AG09319 (cell line): Measurements from ENCODE around the gene WIZ.
"Not testable (repeated sequence)": the region's sequence is repeated elsewhere in the genome, so short reads cannot be mapped to it uniquely, and the experiment has no call there.

Experiments used
- DNase-seq: peaks from one replicate; pipeline ENCODE4 v3.0.0-alpha.2; 2010; ENCODE audit warnings: low read depth; ENCODE audit errors: extremely low read depth
- TF ChIP-seq, protein P1 (sequence below): IDR thresholded peaks from 2 replicates; pipeline ENCODE4 v1.5.1; 2011; ENCODE audit warnings: low read depth, mild to moderate bottlenecking, inconsistent platforms, low read length, moderate library complexity

Gene WIZ

DNA sequence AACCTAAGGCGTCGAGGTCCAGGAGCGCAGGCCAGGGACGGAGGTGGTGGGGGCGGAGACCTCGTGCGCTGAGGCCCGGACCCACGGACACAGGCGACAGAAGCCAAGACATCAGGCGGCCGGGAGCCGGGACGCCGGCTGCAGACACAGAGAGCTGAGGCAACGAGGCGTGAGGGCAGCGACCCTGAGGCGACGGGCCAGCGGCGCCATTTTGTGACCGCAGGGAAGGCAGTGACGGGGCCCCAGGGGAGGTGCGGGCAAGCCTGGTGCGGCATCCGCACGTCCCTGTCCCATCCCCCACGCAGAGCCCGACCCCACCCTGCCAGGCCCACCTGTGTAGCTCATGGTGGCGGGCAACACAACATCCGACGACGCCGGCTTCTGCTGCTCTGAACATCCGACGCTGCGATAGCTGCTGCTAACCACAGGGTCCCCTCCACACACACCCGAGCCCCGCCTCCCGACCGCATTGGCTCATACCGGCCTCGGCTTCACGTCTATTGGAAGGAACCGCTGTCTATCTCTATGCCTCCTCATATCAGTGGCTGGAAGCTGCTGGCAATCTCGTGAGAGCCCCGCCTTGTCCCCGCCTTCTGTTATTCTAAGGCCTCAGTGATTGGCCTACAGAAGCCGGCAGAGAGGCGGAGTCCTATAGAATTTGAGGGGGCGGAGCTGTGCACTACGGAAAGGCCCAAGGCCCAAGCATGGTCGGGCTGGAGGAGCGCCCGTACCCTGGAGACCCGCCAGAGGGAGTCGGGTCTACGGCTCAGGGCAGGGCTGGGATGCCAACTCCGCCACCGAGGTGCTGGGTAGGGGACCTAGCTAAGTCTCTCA, 31.0 kb downstream of the WIZ start, which contains the start of gene AKAP8L:
TSS of gene AKAP8L (minus strand) at position 410 of the 834 bp plus-strand sequence. CDS start at position 345, 65 bp downstream.
- peak; percentile 100 for DNase-seq

DNA sequence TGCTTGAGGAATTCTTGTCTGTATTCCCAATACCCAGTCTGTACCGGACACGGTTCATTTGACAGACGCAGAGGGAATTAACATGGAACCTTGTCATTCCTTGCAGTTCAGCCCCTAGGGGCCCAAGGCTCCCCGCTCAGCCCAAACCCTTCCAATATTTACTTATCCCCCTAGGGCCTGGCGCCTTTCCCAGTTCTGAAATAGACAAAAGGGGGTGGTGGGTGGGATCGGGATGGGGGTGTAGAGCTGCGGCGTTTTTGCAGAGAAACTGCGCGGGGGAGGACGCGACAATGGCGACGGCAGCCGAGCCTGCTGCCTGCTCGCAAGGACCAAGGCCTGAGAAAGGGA, 31.6 kb downstream of the WIZ start:
- DNase-seq, result peak; percentile 20
- TF ChIP-seq, protein P1, sequence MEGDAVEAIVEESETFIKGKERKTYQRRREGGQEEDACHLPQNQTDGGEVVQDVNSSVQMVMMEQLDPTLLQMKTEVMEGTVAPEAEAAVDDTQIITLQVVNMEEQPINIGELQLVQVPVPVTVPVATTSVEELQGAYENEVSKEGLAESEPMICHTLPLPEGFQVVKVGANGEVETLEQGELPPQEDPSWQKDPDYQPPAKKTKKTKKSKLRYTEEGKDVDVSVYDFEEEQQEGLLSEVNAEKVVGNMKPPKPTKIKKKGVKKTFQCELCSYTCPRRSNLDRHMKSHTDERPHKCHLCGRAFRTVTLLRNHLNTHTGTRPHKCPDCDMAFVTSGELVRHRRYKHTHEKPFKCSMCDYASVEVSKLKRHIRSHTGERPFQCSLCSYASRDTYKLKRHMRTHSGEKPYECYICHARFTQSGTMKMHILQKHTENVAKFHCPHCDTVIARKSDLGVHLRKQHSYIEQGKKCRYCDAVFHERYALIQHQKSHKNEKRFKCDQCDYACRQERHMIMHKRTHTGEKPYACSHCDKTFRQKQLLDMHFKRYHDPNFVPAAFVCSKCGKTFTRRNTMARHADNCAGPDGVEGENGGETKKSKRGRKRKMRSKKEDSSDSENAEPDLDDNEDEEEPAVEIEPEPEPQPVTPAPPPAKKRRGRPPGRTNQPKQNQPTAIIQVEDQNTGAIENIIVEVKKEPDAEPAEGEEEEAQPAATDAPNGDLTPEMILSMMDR, result no peak

More for the DNA sequence above, 31.0 kb downstream of the WIZ start, which contains the start of gene AKAP8L:
- TF ChIP-seq, protein P1, result peak; percentile 48

DNA sequence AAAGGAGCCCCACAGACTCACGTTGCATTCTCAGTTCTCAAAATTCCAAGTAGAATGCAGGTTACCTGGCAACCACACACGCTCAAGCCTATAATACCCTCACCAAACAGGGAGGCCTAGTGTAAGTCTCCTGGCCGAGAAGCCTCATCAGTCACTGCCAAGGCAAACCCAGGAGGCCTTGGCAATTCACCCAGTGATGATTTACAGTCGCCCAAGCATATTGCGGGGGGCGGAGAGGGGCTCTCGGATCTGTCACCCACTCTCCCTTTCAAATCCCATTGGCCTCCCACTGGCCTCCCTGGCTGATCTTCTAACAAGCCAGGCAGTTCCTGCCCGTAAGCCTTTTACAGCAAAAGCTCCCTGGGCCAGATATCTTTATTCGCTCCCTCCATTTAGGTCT, 32.1 kb downstream of the WIZ start:
- no peak for DNase-seq
- TF ChIP-seq, protein P1, result no peak

DNA sequence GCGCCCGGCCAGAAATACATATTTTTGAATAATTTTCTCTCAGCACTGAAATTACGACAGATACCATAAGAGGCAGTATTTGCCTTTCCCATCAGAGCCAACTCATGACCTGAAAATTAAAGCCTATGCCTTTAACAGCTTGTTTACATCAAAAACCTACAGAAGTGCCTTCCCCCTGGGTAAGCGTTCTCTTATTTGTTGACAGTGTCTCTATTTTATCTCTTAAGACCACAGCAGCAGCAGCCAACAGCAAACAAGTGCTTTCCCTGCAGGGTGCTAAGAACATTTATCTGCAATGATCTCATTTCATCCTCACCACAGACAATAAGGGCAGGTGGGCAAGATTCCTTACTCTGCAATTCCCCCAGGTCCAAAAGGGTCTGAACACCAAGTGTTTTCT, 36.9 kb downstream of the WIZ start:
- DNase-seq, result no peak
- TF ChIP-seq, protein P1, result no peak

DNA sequence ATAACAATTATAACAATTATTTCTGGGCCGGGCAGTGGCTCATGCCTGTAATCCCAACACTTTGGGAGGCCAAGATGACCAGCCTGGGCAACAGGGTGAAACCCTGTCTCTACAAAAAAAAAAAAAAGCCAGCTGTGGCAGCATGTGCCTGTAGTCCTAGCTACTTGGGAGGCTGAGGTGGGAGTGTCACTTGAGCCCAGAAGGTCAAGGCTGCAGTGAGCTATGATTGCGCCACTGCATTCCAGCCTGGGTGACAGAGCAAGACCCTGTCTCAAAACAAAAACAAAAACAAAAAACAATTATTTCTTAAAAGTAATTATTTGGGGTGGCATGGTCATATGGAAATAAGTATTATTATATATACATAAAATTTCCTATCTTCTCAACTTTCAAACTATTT, 38.4 kb downstream of the WIZ start:
- DNase-seq, result not testable (repeated sequence)

DNA sequence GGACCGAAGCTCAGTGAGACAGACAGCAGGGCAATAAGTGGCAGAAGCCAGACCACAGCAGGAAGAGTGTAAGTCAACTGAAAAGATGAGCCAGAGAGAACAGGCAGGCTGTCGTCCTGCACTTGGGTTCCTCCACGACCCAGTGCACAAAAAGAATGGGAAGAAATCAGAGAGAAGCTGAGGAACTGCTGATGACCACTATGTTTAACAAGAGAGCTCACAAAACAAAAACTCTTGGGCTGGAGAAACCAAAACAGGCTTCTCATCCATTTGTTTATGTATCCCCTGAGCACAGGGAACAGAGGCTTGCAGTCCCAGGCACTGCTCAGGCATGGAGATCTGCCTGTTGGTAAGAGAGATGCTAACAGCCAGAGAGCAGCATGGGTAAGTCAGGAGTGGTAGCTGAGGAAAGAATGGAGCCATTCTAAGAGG, 45.0 kb downstream of the WIZ start:
- DNase-seq, result no peak
- TF ChIP-seq, protein P1, result no peak

DNA sequence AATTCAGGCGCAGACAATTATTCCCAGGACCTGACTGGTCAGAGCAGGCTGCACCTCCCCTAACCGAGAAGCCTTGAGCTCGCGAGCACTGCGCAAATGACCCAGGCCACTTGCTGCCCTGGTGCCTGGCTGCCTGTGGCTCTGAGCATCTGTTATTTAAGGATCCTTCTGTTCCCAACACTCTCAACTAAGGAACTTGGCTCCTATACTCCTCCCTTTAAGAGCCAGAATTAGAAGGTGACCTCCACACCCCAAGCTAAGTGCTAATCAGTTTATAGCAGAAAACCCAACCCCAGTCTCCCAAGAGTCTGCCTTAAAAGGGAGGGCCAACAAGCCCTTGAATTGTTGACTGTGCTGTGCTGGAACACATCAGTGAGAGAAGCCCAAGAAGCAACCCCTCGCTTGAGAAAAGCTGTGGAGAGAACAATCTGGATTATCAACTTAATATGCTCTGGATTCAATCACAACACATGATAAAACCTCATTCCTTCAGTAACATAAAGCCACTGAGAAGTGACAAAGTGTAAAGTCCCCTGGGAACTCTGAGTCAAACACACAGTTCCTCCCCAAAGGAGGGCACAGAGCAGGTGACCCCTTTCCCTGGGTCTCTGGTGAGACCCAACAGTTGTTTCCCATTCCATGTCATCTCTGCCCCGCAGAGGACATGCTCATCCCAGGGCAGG, 45.5 kb downstream of the WIZ start:
- TF ChIP-seq, protein P1, result no peak

DNA sequence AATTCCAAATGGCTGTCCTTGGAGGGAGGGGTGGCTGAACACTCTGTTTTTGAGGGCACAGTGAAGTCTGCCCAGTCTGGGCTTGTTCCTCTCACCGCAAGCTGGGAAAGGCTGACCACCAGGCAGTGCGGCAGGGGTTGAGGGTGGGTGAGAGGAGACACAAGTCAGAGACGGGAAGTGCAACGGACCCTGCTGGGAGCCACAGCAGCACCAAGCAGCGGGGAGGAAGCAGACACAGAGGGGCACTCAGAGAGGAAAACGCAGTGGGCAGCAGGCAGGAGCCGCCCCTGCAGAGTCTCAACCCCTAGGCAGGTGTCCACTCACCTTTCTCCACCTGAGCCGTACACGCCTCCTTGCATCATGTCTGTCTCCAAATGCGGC, 46.6 kb downstream of the WIZ start:
- no peak for DNase-seq
- TF ChIP-seq, protein P1, result no peak

More for the DNA sequence above, 45.5 kb downstream of the WIZ start:
- DNase-seq, result no peak
